ENCODE results near the gene ZNF879.

The ZNF879 gene

GRCh38 chr5:179055436-179055835 lies 31.8 kb downstream of the ZNF879 start:
- Histone ChIP-seq H3K9ac (ENCODE audit: low read length) (no peak overlapping the region), H3K4me1 (ENCODE audit: low read length) (no peaks in the 10 kb centered on the region), H3K4me3 (ENCODE audit: low read length) (no peak overlapping the region), H3K36me3 (replicated peaks; ENCODE audit: insufficient read depth, low read length) (no peaks in the 10 kb centered on the region), H3K9me3 (replicated peaks; ENCODE audit: insufficient read depth, low read length) (no peaks in the 10 kb centered on the region), H3K79me2 (ENCODE audit: low read length) (no peaks in the 10 kb centered on the region), H2AFZ (ENCODE audit: low read length) (no peak overlapping the region), H3K4me2 (ENCODE audit: low read depth, low read length) (no peak overlapping the region), H3K27me3 (replicated peaks; ENCODE audit: insufficient read depth, low read length) (peaks cover 16% of the 10 kb centered on the region; the same call in 1 of the 2 replicates), H4K20me1 (ENCODE audit: insufficient read depth, low read length) (no peaks in the 10 kb centered on the region), H3K9me2 (replicated peaks; ENCODE audit: insufficient read depth, low read length) (no peaks in the 10 kb centered on the region), H3F3A (ENCODE audit: insufficient read depth, low read length) (no peaks in the 10 kb centered on the region), H3K27ac (ENCODE audit: low read length) (no peak overlapping the region)
- no peak for TF ChIP-seq CTCF (IDR thresholded peaks at IDR 0.05; ENCODE audit: low read length)
- no peak for TF ChIP-seq EZH2phosphoT487 (IDR thresholded peaks at IDR 0.05; ENCODE audit: low read length)
- no peak for TF ChIP-seq EZH2 (optimal IDR thresholded peaks at IDR 0.05; ENCODE audit: low read depth, low read length)
- DNase-seq = no peak

DNA sequence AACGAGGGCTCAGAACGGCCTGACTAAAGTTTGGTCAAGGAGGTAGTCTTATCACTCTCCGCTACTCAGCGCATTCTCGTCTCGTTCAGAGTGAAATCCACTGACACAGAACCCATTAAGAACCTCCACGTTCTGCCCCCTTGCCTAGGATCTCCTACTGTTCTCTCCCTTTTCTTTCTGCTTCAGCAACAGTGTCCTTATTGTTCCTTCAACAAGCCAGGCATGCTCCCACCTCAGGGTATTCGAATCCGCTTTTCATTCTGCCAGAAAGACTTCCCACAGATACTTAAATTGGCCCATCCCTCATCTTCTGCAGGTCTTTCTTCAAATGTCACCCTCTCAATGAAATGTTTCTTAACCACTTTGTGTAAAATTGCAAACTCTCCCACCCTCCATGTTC lies 32.2 kb downstream of the ZNF879 start:
- Histone ChIP-seq H3K27ac (ENCODE audit: low read length) (no peak overlapping the region), H2AFZ (ENCODE audit: low read length) (no peak overlapping the region), H3K36me3 (replicated peaks; ENCODE audit: insufficient read depth, low read length) (no peaks in the 10 kb centered on the region), H3F3A (ENCODE audit: insufficient read depth, low read length) (no peaks in the 10 kb centered on the region), H3K79me2 (ENCODE audit: low read length) (no peaks in the 10 kb centered on the region), H3K9ac (ENCODE audit: low read length) (no peak overlapping the region), H3K4me1 (ENCODE audit: low read length) (no peaks in the 10 kb centered on the region), H3K9me2 (replicated peaks; ENCODE audit: insufficient read depth, low read length) (no peaks in the 10 kb centered on the region), H3K9me3 (replicated peaks; ENCODE audit: insufficient read depth, low read length) (no peaks in the 10 kb centered on the region), H3K4me2 (ENCODE audit: low read depth, low read length) (no peak overlapping the region), H3K4me3 (ENCODE audit: low read length) (no peak overlapping the region), H3K27me3 (replicated peaks; ENCODE audit: insufficient read depth, low read length) (peaks cover 16% of the 10 kb centered on the region; the same call in 1 of the 2 replicates), H4K20me1 (ENCODE audit: insufficient read depth, low read length) (no peaks in the 10 kb centered on the region)
- no peak for DNase-seq
- TF ChIP-seq EZH2 (optimal IDR thresholded peaks at IDR 0.05; ENCODE audit: low read depth, low read length) (no peak), CTCF (IDR thresholded peaks at IDR 0.05; ENCODE audit: low read length) (no peak), EZH2phosphoT487 (IDR thresholded peaks at IDR 0.05; ENCODE audit: low read length) (no peak)

DNA sequence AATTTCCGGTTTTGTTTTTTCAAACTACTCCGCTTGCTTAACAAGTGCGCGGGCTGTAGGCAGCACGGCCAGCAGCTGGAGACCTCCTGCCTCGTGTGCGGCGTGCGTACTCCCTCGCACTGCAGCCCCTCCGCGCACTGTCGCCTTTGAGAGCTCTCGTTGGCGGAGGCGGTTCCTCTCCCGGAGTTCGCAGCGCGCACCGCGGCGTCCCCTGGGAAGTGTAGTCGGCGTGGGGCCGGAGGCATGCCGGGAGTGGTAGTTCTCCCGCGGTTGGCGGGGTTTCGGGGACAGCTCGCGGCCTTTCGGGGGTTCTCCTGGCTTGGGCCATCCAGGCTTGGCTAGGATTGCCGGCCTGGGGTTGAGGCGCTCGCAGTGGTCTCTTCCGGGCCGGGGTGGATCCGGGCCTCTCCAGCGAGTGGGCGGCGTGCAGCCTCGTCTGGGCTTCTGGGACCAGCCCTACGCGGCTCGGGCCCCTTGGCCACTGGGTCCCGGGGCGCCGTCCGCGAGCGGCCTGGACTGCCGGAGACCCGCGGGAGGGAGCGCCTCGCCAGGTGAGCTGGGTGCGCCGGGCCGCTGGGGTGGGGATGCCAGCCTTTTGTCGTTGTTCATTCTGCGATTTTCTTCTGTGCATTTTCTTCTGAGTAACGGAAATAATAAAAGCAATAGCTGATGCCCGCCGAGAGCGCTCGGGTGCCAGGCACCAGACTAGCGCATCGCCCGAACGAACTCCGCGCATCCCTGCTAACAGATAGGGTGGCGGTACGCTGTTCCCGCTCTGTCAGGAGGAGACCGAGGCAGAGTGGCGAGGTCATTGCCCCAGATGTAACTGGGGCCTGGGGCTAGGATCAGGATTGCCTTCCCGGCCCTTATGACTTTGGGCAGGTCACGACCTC lies 36.8 kb downstream of the ZNF879 start, which contains the start of gene ZNF354C:
Gene ZNF354C (plus strand): TSS at position 258 of the 893 bp plus-strand sequence. CDS start 1,696 bp downstream, outside the sequence.
- H3K4me3 ChIP-seq (ENCODE audit: low read length) = peak within 1 kb of the TSS; percentile 39; the same call in 1 of the 2 replicates

More for the DNA sequence above, 36.8 kb downstream of the ZNF879 start, which contains the start of gene ZNF354C:
- Histone ChIP-seq H3K9me2 (replicated peaks; ENCODE audit: insufficient read depth, low read length) (no peaks in the 10 kb centered on the region), H2AFZ (ENCODE audit: low read length) (0 out of 2 replicates have a peak within 1 kb of the TSS, but pooled peaks have one; percentile 15), H3K27me3 (replicated peaks; ENCODE audit: insufficient read depth, low read length) (peaks cover 10% of the 10 kb centered on the region; the same call in 1 of the 2 replicates), H3K79me2 (ENCODE audit: low read length) (no peaks in the 10 kb centered on the region), H3K9me3 (replicated peaks; ENCODE audit: insufficient read depth, low read length) (no peaks in the 10 kb centered on the region), H3F3A (ENCODE audit: insufficient read depth, low read length) (no peaks in the 10 kb centered on the region), H3K36me3 (replicated peaks; ENCODE audit: insufficient read depth, low read length) (no peaks in the 10 kb centered on the region), H3K4me2 (ENCODE audit: low read depth, low read length) (peak within 1 kb of the TSS; percentile 27), H4K20me1 (ENCODE audit: insufficient read depth, low read length) (no peaks in the 10 kb centered on the region), H3K9ac (ENCODE audit: low read length) (no peak within 1 kb of the TSS), H3K27ac (ENCODE audit: low read length) (no peak within 1 kb of the TSS), H3K4me1 (ENCODE audit: low read length) (no peaks in the 10 kb centered on the region)
- TF ChIP-seq CTCF (IDR thresholded peaks at IDR 0.05; ENCODE audit: low read length) (no peak), EZH2 (optimal IDR thresholded peaks at IDR 0.05; ENCODE audit: low read depth, low read length) (no peak), EZH2phosphoT487 (IDR thresholded peaks at IDR 0.05; ENCODE audit: low read length) (no peak)
- DNase-seq = peak; percentile 50
